Measurements from ENCODE around the gene SMG7.

The SMG7 gene

DNA sequence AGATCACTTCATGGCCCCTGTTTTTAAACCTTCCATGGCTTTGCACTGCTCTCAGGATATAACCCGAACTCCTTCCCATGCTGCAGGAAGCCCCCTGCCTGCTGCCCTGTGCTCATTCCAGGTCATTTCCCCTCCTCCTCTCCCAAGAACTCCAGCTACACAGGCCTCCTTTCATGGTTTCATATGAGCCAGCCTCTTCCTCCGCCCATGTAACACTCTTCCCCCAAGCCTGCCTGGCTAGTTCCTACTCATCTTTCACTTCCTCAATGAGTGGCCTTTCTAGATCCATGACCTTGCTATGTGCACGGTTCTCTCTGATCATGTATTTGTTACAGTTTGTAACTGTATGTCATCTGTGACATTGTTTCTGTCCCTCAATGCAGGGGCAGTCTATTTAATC, 121.1 kb downstream of the SMG7 start:
- DNase-seq: no peak

DNA sequence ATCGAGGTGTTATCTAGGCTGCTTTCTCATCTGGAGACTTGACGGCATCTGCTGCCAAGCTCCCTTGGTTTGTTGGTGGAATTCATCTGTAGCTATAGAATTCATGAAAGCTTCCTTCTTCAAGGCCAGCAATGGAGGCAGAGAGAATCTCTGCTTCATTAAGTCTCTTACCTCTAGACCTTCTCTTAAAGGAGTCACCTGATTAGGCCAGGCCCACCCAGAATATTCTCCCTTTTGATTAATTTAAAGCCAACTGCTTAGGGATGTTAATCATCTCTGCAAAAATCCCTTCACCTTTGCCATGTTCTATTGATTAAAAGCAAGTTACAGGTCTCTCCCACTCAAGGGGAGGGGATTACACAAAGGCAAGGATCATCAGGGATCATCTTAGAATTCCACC, 123.2 kb downstream of the SMG7 start:
- no peak for DNase-seq

GRCh38 chr1:183596500-183596899, 124.2 kb downstream of the SMG7 start:
- no peak for DNase-seq

DNA sequence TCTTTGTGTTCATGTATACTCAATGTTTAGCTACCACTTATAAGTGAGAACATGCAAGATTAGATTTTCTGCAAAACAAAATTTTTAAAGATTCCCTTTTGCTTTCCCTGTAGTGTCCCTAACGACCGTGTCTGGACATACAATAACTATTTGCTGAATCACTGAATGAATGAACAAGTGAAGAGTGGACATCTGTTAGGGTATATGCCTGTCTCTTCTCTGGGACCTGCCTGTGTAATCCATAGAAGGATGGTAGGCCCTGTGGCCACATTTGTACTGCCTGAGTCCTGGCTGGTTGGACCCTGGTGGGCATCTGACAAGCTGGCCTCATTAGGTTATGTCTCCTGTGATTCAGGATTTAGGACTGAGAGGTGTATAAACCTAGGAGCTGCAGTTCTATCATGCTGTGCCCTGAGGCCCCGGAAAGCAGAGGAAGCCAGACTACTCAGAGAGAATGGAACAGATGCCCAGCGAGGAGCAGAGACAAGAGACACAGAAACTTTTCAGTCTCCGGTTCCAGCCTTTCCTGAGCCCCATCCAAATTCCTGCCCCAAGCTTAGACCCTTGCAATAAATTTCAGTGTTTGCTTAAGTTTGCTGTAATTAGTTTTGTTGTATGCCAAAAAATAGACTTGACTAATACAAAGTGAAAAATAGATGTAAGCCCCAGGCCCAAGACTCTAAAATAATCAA, 125.5 kb downstream of the SMG7 start:
- DNase-seq: no peak

GRCh38 chr1:183598386-183598785, 126.1 kb downstream of the SMG7 start:
- no peak for DNase-seq

- DNase-seq: no peak
These were observed 127.8 kb downstream of the SMG7 start for GRCh38 chr1:183600136-183600535.

- no peak for DNase-seq
These were observed 128.3 kb downstream of the SMG7 start for GRCh38 chr1:183600634-183601033.

DNA sequence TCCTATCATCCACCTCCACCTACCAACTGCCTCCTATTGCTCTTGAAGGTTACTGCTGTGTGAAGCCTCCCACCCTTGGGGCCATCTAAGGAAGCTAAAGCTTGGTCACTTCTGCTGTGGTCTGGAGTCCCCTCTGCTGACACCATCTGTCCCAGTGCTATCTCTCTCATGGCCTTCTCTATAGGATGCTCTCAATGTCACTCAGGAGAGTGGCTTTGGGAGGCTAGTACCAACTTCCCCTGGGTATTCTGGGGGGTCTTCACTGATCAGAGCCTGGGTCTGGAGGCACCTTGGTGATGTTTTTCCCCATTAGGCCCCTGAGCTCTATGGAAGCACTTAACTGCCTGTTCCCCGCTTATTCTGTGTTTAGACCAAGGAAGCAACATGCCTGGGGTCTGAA, 130.2 kb downstream of the SMG7 start:
- no peak for DNase-seq

Data from effector CD8-positive, alpha-beta T cell (primary cell).